CD14-positive monocyte (primary cell): ENCODE data around the gene KDR. TPM values are rescaled to one million over a fixed set of nuclear protein-coding genes. Genes with fewer than 3 reads are reported as not detected.

Experiments
- DNase-seq, 3 donors: peaks; one replicate each; pipeline ENCODE4 v3.0.0-alpha.2; 2011 to 2022
- H2AFZ ChIP-seq: 2 replicates; pipeline ENCODE4 v1.6.0; 2012; ENCODE audit warnings: mild to moderate bottlenecking, low read depth, low read length, inconsistent platforms; ENCODE audit not compliant: insufficient read depth, poor library complexity, severe bottlenecking
- H3K27ac ChIP-seq, 2 donors: 1 replicate in 1 of 2; 2 replicates in 1 of 2; pipeline ENCODE4 v1.5.1; 2012 to 2013; ENCODE audit warnings: low read length in 2 of 2, control low read depth in 1 of 2, inconsistent platforms in 1 of 2, low read depth in 1 of 2, mild to moderate bottlenecking in 1 of 2
- H3K27me3 ChIP-seq, 2 donors: one replicate each; pipeline versions ENCODE4 v1.6.0 to v1.6.1; 2011 to 2013; ENCODE audit warnings: low read length in 2 of 2; ENCODE audit not compliant: control insufficient read depth in 2 of 2, insufficient read depth in 2 of 2
- H3K36me3 ChIP-seq, 2 donors: replicated peaks in 1 of 2; 1 replicate in 1 of 2; 2 replicates in 1 of 2; pipeline versions ENCODE4 v1.5.1 to v1.6.1; 2012 to 2013; ENCODE audit warnings: low read length in 2 of 2, control low read depth in 1 of 2, inconsistent platforms in 1 of 2, mild to moderate bottlenecking in 1 of 2; ENCODE audit not compliant: insufficient read depth in 2 of 2, control insufficient read depth in 1 of 2
- H3K4me1 ChIP-seq, 2 donors: 1 replicate in 1 of 2; 2 replicates in 1 of 2; pipeline versions ENCODE4 v1.5.1 to v1.6.1; 2012 to 2013; ENCODE audit warnings: low read length in 2 of 2, control low read depth in 1 of 2, inconsistent platforms in 1 of 2, mild to moderate bottlenecking in 1 of 2, moderate library complexity in 1 of 2; ENCODE audit not compliant: insufficient read depth in 2 of 2, control insufficient read depth in 1 of 2
- H3K4me2 ChIP-seq: replicated peaks from 2 replicates; pipeline ENCODE3; 2012; ENCODE audit warnings: low read length, moderate library complexity, mild to moderate bottlenecking; ENCODE audit not compliant: poor library complexity, severe bottlenecking; ENCODE audit errors: extremely low read depth
- H3K4me3 ChIP-seq, 3 experiments: fragments of 200-600 bp in 1 of 3; sonication (generic) in 1 of 3; replicated peaks in 1 of 3; 1 replicate in 2 of 3; 2 replicates in 1 of 3; pipeline ENCODE4 v1.5.1; 2011 to 2013; ENCODE audit warnings: low read length in 3 of 3, mild to moderate bottlenecking in 3 of 3, control low read depth in 2 of 3, low read depth in 2 of 3, inconsistent platforms in 1 of 3, moderate library complexity in 1 of 3
- H3K79me2 ChIP-seq: 2 replicates; pipeline ENCODE4 v1.6.0; 2012; ENCODE audit warnings: mild to moderate bottlenecking, control low read depth, inconsistent platforms, low read length, moderate library complexity; ENCODE audit not compliant: insufficient read depth
- H3K9ac ChIP-seq: 2 replicates; pipeline ENCODE4 v1.6.0; 2017; ENCODE audit warnings: low read length, mild to moderate bottlenecking; ENCODE audit not compliant: insufficient read depth, poor library complexity, severe bottlenecking
- H3K9me3 ChIP-seq, 2 donors: replicated peaks in 1 of 2; 1 replicate in 1 of 2; 2 replicates in 1 of 2; pipeline versions ENCODE4 v1.5.1 to v1.6.1; 2012 to 2013; ENCODE audit warnings: low read length in 2 of 2, control low read depth in 1 of 2; ENCODE audit not compliant: control insufficient read depth in 1 of 2, insufficient read depth in 1 of 2
- H4K20me1 ChIP-seq: 2 replicates; pipeline ENCODE4 v1.6.0; 2012; ENCODE audit warnings: mild to moderate bottlenecking, low read length, control low read depth, moderate library complexity; ENCODE audit not compliant: insufficient read depth
- H3K27ac Mint-ChIP-seq, 7 donors: one replicate each; pipeline ENCODE4 v1.8.0; 2020; ENCODE audit warnings: mild to moderate bottlenecking in 7 of 7, mixed read lengths in 7 of 7, moderate library complexity in 6 of 7, inconsistent platforms in 2 of 7
- H3K27me3 Mint-ChIP-seq, 3 donors: one replicate each; pipeline ENCODE4 v1.8.0; 2021 to 2022; ENCODE audit warnings: low read depth in 3 of 3, mild to moderate bottlenecking in 3 of 3, mixed read lengths in 3 of 3, moderate library complexity in 3 of 3, inconsistent platforms in 1 of 3
- H3K36me3 Mint-ChIP-seq, 2 donors: one replicate each; pipeline ENCODE4 v1.8.0; 2020; ENCODE audit warnings: mixed read lengths in 2 of 2, inconsistent platforms in 1 of 2, mild to moderate bottlenecking in 1 of 2
- H3K4me1 Mint-ChIP-seq: one replicate; pipeline ENCODE4 v1.8.0; 2020; ENCODE audit warnings: mild to moderate bottlenecking, mixed read lengths
- H3K4me3 Mint-ChIP-seq, 2 donors: one replicate each; pipeline ENCODE4 v1.8.0; 2020; ENCODE audit warnings: mild to moderate bottlenecking in 2 of 2, mixed read lengths in 2 of 2, moderate library complexity in 1 of 2
- H3K9me3 Mint-ChIP-seq, 7 donors: one replicate each; pipeline ENCODE4 v1.8.0; 2020 to 2022; ENCODE audit warnings: mixed read lengths in 7 of 7, mild to moderate bottlenecking in 6 of 7, moderate library complexity in 6 of 7, inconsistent platforms in 2 of 7
- WGBS: methylation state at CpG from one replicate; pipeline ENCODE4 v1.1.5; 2013; ENCODE audit warnings: missing lambda C conversion rate; ENCODE audit not compliant: insufficient coverage; 5-methylcytosine and 5-hydroxymethylcytosine counted together
- intact Hi-C, 2 donors: fragments of 100-400 bp; cut with micrococcal nuclease; formaldehyde crosslinking; loops; one replicate each; pipeline versions ENCODE4 v1.15.0 to v1.15.1; 2023
- polyA plus RNA-seq, 3 donors: library from polyadenylated mRNA; depleted of rRNA in 1 of 3; unstranded in 2 of 3; stranded (reverse) in 1 of 3; fragments of 300-500 nt in 2 of 3; fragments of >200 nt in 1 of 3; fragmentation: Illumina TruSeq in 2 of 3; gene quantifications; 1 replicate in 2 of 3; 2 replicates in 1 of 3; pipeline ENCODE4 v1.2.3, GENCODE V29; 2012 to 2021
- TF ChIP-seq, protein P1 (sequence below): fragments of 200-600 bp; IDR thresholded peaks from one replicate; pipeline ENCODE4 v1.8.0; 2022; ENCODE audit warnings: antibody characterized with exemption, mild to moderate bottlenecking

KDR gene
- polyA plus RNA-seq, 3 donors = not detected

DNA sequence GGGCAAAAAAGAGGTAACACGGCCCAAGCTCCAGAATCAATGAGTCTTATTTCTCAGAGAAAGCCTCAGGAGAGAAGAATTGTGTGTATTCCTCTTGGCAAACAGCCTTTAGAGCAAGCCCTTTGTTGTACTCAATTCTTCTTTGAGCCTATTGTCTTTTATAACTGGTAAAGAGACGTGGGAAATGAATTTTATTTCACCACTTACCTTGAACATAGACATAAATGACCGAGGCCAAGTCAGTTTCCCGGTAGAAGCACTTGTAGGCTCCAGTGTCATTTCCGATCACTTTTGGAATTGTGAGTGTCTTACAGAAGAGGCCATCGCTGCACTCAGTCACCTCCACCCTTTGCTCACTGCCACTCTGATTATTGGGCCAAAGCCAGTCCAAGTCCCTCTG, 7.0 kb downstream of the KDR start:
- H3K4me2 ChIP-seq = no peak overlapping the region
- Mint-ChIP-seq H3K4me3 (no peak overlapping the region), H3K4me1 (peaks cover 6% of the 10 kb centered on the region), H3K27ac (no peak overlapping the region), H3K36me3 (no peaks in the 10 kb centered on the region), H3K9me3 (peaks cover 0 to 4% (median 0%) of the 10 kb centered on the region in 7 donors), H3K27me3 (peaks cover 3 to 10% (median 8%) of the 10 kb centered on the region in 3 donors)
- no peak overlapping the region for H3K9ac ChIP-seq
- peaks cover 6% of the 10 kb centered on the region in 2 donors for H3K27me3 ChIP-seq
- no peak overlapping the region for H2AFZ ChIP-seq
- H3K79me2 ChIP-seq = no peaks in the 10 kb centered on the region
- no peaks in the 10 kb centered on the region for H3K9me3 ChIP-seq
- H3K36me3 ChIP-seq = no peaks in the 10 kb centered on the region
- no peaks in the 10 kb centered on the region for H3K4me1 ChIP-seq
- H3K4me3 ChIP-seq = no peak overlapping the region
- TF ChIP-seq, protein P1, sequence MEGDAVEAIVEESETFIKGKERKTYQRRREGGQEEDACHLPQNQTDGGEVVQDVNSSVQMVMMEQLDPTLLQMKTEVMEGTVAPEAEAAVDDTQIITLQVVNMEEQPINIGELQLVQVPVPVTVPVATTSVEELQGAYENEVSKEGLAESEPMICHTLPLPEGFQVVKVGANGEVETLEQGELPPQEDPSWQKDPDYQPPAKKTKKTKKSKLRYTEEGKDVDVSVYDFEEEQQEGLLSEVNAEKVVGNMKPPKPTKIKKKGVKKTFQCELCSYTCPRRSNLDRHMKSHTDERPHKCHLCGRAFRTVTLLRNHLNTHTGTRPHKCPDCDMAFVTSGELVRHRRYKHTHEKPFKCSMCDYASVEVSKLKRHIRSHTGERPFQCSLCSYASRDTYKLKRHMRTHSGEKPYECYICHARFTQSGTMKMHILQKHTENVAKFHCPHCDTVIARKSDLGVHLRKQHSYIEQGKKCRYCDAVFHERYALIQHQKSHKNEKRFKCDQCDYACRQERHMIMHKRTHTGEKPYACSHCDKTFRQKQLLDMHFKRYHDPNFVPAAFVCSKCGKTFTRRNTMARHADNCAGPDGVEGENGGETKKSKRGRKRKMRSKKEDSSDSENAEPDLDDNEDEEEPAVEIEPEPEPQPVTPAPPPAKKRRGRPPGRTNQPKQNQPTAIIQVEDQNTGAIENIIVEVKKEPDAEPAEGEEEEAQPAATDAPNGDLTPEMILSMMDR = no peak
- H3K27ac ChIP-seq = no peak overlapping the region
- intact Hi-C loops = no loop called here
- no peaks in the 10 kb centered on the region for H4K20me1 ChIP-seq
- 100% methylated on average over 2 of the region's 6 CpGs for WGBS
- no peak for DNase-seq

- TF ChIP-seq, protein P1 = no peak
- H3K27ac ChIP-seq = no peak overlapping the region
- no peak for DNase-seq
These were observed 7.9 kb downstream of the KDR start for GRCh38 chr4:55117511-55117910.

More at GRCh38 chr4:55117511-55117910, 7.9 kb downstream of the KDR start:
- H3K79me2 ChIP-seq = no peaks in the 10 kb centered on the region
- H3K4me3 ChIP-seq = no peak overlapping the region
- Mint-ChIP-seq H3K9me3 (peaks cover 0 to 4% (median 0%) of the 10 kb centered on the region in 7 donors), H3K36me3 (no peaks in the 10 kb centered on the region), H3K27me3 (peaks cover 0 to 3% (median 1%) of the 10 kb centered on the region in 3 donors), H3K4me1 (peaks cover 6% of the 10 kb centered on the region), H3K4me3 (no peak overlapping the region), H3K27ac (no peak overlapping the region)
- H3K4me1 ChIP-seq = no peaks in the 10 kb centered on the region
- H3K4me2 ChIP-seq = no peak overlapping the region
- no peaks in the 10 kb centered on the region for H3K9me3 ChIP-seq
- H2AFZ ChIP-seq = no peak overlapping the region
- no peaks in the 10 kb centered on the region for H4K20me1 ChIP-seq
- no peak overlapping the region for H3K9ac ChIP-seq
- H3K27me3 ChIP-seq = no peaks in the 10 kb centered on the region
- no peaks in the 10 kb centered on the region for H3K36me3 ChIP-seq
- no CpG with 5 or more reads among the region's 1 CpG for WGBS
- intact Hi-C loops = no loop called here
